NCI-H1092 treated with DMSO at 0.1 percent for 48 hours (cell line): ENCODE measurements around the gene NDUFA8.

Experiments
- DNase-seq: peaks from one replicate; lab custom pipeline; 2025; lab: John Stamatoyannopoulos, UW

NDUFA8 gene

DNA sequence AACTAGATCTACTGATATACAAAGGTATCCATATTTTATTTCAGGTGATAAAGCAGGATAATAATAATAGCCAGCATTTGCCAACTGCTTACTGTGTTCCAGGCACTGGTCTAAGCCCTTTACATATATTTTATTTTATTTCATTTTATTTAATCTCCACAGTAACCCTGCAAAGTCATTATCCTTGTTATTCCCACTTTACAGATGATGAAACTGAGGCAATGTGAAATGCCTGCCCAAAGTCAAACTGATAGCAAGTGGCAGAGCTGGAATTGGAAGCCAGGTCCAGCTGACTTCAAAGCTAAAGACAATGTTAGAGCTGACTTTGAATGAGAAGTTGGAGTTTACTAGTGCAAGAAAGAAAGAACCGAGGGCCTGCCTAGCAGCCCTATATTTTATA lies 25.0 kb upstream of the NDUFA8 start:
- DNase-seq = no peak

DNA sequence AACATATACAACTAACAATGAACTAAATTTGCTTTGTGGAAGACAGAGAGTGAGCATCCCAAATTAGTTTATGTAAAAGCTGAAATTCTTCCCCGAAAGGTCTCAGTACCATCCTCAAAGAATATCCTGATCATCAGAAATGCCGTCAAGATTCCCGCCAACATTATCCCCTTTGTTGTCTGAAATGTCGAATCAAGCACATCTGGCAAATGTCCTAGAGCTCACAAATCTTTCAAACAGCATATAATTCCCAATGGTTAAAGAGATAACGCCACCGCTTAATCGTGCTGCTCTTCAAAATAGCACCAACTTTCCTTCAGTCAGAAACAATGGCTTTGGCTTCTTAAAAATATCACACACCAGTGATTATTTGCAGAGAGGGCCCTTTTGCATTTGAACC lies 23.9 kb upstream of the NDUFA8 start:
- no peak for DNase-seq

DNA sequence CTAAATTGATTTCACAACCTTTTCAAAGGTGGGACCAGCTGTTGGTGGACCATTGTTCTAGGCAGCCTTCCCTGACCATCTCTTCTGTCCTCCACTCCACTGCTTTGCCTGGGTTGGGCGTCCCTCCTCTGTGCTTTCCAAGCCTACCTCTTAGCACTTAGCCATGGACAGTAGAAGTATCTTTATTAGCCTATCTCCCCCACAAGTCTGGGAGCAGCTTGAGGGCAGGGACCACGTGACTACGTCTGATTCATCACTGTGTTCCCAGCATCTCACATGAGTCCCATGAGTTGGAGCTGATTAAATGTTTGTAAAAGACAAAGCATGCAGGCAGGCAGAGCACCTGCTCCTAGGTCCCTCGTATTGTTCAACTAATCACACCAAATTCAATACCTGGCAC lies 21.1 kb upstream of the NDUFA8 start:
- DNase-seq = no peak

DNA sequence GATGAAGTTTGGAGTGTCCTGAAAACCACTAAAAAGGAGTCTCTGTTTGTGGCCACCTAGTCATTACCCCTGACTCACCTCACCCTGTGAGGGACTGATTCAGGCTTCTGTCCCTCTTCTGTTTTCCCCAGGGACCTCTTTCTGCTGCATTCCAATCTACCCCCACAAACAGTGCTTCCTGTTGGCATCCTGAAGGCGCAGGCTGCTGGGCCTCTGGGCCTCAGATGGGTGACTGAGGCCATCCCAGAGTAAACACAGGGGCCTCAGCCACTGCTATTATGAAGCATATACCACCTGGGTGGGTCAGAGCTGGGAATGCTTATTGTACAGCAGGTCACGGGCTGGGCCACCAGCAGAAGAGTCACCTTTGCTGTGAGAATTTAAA lies 20.1 kb upstream of the NDUFA8 start:
- DNase-seq = no peak

DNA sequence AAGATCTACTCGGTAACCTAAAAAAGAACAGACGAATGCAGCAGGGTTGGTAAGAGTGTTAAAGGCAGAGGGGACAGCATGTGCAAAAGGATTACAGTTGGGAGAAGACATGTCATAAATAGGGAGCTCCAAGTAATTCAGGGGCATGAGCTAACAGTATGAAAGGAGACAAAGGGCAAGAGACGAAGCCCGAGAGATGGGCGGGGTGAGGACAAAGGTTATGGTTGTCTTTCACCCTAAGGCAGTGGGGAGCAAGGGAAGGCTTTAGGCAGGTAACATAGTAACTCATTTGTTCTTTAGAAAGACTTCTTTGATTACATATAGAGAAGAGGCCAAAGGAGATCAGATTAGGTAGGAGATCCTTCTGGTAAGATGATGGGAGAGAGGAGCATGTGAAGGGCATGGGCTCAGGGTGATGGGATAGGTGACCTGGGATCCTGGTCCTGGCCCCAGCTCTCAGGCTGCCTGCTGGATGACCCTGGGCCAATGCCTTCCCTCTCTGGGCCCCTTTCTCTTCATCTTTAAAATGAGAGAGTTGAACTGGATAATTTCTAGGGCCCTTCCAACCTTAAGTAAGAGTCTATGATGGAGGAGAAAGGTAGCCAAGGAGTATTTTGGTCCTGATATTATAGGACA lies 19.6 kb upstream of the NDUFA8 start:
- no peak for DNase-seq

DNA sequence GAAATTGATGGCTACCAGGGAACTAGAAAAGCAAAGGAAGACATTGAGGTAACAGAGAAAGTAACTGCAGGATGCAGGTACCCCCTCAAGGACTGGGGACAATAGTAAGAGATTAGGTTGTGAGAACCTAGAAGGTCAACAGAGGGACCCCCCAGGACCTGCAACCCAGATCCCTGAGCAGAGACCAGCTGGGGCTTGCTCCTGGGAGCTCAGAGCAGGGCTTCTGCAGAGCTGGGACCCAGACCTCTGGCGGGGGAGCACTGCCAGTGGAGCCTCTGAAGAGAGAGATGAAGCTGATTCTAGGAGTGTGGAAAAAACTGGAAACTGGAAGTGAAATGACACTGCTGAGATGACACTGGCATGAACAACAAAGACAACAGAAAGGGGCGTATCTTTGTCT lies 17.3 kb upstream of the NDUFA8 start:
- no peak for DNase-seq

DNA sequence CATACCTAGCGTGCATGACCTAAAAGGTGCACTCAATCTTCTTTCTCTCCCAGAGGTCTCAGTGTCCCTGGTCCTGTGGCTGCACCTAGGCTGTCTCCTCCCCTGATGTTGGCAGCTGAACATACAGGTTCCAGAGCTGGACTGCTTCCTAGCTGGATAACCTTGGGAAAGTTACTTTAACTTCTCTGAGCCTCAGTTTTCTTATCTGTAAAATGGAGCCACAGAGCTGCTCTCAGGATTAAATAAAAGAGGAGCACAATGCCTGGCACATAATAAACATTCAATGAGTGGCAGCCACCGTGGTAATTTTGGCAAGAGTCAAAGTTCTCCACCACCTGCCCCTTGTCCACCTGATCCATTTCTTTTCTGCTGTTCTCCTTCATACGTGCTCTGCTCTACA lies 14.1 kb upstream of the NDUFA8 start:
- no peak for DNase-seq

DNA sequence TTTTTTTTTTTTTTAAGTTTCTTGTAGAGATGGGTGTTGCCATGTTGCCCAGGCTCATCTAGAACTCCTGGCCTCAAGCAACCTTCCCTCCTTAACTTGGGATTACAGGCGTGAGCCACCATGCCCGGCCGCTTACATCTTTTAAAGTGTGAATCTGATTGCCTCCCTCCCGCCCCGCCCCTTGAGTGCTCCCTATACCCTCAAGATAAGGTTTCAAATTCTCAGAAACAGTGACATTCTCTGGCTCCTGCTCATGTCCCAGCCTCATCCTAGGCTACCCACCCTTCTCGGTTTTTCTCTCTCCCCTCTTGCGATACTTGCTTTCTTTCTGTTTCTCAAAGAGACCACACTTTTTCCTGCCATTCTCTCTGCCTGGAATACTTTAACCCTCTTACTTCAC lies 12.6 kb upstream of the NDUFA8 start:
- DNase-seq = no peak

DNA sequence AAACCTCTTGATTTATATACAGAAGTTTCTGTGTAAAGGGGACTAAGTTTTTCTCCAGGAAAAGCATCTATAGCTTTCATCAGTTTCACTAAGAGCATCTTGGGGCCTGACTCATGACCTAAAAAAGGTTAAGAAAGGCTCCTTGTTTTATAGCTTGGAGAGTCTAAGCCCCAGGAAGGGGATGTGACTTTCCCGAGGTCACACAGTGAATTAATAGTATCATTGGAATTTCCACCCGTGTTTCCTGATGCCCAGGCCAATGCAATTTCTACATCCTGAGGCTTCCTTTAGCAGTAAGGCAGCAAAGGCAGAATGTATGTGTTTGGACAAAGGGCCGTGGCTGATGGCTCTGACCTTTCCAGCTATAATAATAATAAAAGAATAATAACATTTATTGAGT lies 8.8 kb upstream of the NDUFA8 start:
- DNase-seq = no peak

DNA sequence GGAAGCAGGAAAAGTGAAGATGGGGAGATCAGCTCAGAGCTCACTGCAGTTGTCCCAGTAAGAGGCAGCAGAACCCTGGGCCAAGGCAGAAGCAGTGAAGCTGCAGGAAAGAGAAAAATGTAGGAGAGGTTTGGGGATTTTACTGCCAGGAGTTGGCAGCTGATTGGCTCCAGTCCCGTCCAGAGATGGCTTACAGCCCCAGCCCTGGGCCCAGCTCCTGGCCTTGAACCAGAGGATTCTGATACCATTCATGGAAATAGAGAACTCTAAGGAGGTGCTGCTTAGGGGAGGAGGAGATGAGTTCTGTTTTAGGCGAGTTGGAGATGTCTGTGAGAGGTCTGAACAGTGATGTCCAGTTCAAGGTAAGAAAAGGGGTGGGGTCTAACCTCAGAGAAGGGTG lies 4.7 kb upstream of the NDUFA8 start:
- no peak for DNase-seq

DNA sequence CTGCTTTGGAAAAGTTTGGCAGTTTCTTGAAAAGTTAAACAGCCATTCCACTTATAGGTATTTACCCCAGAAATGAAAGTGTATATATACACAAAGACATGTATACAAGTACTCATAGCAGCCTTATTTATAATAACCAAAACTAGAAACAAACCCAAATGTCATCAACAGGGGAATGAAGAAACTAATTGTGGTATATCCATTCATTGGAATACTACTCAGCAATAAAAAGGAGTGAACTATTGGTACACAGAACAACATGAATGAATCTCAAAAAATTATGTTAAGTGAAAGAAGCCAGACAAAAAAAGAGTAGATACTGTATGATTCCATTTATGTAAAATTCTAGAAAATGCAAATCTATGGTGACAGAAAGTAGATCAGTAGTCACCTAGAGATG lies 2.8 kb upstream of the NDUFA8 start:
- no peak for DNase-seq

DNA sequence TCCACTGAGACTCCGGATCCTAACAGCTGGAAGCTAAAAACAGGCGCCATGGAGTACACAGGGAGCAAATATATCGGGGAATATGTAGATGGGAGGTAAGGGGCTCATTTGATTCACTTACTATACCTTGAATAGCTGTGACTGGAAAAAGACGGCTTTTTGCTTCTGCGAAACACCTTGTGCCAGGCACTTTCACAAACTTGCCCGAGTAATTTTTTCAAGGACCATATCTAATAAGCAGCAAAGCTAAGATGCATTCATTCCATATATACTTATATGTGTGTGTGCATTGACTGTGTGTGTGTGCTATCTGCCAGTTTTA lies 307 bp upstream of the NDUFA8 start:
- DNase-seq = no peak

DNA sequence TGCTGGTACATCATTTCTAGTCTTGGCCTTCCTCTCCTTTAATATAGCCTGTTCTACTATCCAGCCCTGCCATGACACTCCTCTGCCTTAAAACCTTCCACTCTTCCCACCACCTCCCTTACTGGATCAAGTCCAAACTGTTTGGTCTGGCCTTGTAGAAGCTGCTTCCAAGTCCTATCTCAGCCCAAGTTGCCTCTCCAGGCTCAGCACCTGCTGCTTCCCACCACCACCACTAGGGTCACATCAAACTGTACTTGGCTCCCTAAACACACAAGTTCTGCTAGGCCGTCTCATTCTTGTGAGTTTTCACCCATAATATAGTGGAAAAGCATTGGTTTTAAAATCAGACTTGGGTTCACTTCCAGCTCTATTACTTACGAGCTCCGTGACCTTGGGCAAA lies 1.4 kb downstream of the NDUFA8 start:
- peak; percentile 11 for DNase-seq

DNA sequence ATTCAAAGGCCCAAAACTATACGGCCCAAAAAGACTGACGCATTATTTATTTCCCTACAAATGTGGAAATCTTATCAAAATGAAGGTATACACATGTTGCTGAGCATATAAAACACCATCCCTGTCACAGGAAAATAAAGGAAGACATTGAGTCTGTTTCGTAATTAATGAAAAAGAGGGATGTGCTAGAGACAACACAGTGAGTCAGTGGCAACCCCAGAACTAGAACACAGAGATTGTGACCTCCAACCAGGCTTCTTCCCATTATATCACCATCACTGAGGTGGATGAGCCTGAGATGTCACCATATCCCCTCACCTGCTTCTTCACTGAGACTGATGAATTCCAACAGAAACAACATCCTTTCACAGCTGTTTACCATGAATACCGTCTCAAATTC lies 3.8 kb downstream of the NDUFA8 start:
- DNase-seq = no peak

DNA sequence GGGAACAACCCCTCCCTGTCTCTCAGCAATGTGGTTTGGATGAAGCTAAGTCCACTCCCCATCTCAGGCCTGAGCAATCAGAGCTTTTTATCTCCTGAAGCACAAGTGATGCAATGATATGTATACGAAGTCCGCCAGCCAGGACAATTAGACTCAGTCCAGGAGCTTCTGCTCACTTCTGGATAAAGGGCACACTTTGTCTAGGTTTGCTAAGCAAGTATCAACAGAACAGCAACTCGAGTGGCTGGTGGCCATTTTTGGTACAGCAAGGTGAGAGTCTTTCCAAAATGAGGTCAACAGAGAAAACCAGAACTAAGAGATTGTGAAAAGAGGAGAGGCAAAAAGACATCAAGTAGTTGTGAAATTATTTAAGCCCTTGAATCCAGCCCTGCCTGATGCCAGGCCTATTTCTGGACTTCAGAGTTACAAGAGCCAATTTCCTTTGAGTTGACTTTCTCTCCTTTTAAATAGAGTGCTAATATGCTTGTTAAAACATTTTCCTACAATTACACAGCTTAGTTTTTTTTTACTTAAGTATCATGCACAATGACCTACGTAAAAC lies 8.2 kb downstream of the NDUFA8 start:
- DNase-seq = no peak

DNA sequence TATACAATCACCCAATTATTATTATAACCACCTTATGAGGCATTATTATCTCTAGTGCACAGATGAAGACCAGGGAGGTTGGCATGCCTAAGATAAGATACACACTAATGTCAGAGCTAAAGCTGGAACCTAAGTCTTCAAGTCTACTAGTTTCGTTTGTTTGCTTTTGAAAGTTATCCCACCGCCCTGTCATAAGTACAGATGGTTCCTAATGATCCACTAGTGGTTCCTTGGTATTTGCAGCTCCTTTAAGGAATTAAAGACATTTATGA lies 14.1 kb downstream of the NDUFA8 start:
- DNase-seq = no peak

DNA sequence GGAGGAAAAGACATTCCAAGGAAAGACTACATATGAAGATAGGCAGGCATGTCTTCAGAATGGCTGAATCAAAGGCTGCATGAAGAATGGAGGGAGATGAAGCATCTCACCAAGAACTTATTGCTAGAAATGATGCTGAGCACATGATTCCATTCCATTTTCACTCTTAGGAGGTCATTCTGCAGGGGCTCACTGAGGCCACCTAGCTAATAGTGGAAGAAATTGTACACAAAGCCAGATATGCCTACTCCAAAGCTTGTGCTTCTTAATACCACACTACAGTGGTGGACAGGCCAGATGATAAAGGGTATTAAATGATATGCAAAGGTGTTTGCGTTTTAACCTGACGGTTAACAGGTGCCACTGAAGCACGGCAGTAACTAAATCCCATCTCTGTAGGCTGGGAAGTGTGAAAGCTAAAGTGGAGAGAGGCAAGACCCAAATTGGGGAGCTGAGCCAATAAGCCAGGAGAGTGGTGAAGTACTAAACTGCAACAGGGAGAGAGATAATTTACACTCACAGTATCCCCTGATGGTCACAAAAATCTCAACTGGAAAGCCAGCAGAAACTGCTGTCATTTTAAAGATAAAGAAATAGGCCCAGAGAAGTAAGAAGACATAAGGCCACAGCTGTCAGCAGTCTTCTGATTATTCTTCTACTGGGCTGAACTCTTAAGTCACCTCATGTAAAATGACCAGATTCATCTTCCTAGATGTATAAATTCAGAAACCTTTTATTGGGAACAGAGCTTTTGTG lies 14.6 kb downstream of the NDUFA8 start:
- DNase-seq = no peak

DNA sequence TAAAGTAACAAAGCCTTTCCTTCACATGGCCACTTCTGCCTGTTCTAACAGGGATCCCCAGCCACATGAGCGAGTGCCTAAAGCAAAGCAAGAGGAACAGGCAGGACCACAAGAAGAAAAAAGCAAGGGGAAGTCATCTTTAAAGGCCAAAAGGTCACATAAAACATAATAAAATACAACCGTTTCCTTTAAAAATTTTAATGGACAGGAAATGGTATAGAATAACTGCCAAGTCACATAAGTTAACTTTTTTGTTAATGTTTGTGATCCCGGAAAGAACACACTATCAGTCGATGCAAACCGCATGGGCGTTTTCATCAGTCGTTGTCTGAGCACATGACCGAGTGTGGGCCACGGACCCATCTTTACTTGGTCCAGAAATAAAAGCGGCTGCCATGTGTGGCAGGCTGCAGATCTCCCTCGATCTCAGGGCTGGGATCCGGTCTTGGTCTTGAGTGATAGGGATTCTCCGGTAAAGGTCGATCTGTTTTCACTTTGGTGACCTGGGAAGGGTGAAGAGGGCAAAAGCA lies 15.6 kb downstream of the NDUFA8 start:
- DNase-seq = no peak

DNA sequence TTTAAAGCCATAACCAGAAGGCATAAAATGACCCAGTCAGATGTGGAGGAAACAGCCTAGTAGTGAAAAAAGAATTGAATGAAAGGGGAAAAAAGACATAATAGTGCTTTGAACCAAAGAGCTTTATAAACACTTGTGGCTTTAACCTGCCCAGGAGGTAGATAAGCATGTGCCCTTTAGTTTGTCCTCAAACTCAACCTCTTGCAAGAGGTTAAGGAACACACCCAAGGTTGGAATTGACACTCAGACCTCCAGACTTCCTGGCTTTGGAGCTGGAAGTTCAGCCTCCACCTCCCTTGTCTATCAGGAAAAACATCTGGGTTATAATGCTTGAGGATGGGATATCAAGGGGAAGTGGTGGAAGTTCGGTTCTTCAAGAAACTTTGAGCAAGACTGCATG lies 16.3 kb downstream of the NDUFA8 start:
- no peak for DNase-seq

DNA sequence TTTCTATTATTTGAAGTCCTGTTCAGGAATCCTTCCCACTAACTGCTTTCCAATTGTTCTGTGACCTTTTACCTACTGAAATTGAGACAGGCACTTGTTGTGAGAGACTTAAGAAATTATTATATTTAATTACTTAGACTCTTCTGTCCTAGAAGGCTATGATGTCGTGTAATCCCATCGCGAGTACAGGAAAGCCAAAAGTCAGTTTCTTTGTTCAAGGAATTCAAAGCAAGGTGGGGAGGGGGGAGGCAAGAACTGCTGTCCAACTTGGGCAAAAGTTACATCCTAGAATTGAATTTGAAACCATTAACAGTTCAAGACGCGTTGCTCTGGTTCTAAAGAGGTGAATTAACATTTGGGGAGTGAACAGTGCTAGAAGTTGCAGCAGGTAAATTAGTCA lies 17.9 kb downstream of the NDUFA8 start:
- DNase-seq = no peak

DNA sequence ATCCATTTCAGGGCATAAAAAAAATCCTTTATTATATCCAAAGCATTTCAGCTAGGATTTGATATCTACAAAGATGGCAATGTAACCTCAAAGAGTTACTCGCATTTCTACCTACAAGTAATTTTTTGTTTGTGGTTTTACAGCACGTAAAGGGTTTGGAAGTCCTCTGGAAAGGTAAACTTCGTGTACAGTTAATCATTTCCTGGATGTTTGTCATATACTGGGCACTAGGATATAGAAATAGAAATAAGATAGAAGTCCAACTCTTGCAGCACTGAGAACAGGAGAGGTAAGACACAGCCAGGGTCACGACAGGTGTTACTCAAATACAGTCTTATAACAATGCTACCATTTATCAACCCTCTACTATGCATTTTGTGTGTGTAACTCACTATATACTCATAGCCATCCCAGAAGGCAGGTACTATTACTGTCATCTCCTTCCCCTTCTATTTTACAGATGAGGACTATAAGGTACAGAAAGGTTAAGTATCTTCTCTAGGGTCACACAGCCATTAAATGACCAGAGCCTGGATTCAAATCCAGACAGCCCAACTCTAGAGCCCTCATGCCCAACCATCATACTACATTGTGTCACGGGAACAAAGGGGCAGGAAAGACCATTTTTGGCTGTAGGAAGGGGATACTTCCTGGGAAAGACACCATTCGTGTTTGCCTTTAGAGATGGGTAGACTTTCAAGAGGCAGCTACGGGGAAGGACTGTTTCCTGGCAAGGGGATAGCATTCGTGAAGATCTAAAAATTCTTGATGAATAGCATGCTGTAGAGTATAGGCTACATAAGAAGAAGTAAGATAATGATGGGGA lies 19.0 kb downstream of the NDUFA8 start:
- DNase-seq = no peak

DNA sequence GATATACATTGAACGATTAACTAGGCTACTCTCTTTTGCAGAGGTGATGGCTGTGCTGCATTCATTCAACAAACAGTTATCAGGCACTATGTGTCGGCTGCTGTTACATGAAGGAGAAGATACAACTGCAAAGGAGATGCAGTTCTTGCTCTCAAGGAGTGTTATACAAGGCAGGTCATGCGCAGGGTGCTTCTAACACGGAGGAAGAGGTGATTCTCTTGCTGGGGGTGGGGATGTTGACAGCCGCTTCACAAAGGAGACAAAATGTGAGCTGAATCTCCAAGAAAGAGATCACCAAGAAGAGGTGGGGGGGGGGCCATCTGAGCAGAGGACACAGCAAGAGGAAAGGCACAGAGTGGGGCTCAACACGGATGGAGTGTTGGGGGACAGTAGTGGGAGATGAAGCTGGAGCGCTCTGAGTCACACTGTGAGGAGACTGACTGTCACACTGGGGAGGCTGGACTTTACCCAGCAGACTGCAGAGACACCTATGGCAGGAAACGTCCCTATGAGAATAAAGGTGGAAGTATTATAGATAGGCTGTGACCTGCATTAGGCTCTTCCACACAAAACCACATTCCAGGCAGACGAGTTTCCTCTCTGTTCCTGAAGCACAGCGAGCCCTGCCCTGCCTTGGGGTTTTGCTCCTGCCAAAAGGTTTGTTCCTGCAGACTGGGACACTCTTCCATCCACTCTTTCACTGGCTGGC lies 20.9 kb downstream of the NDUFA8 start:
- no peak for DNase-seq

DNA sequence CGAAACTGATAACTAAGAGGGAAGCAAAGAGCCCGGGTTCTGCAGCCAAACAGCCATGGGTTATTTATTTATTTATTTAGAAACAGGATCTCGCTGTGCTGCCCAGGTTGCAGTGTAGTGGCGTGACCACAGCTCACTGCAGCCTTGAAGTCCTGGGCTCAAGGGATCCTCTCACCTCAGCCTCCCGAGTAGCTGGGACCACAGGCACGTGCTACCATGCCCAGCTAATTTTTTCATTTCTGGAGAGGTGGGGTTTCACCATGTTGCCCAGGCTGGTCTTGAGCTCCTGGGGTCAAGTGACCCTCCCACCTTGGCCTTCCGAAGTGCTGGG lies 24.1 kb downstream of the NDUFA8 start:
- no peak for DNase-seq
